ENCODE data around the gene LPP.

- TF ChIP-seq, protein P1, sequence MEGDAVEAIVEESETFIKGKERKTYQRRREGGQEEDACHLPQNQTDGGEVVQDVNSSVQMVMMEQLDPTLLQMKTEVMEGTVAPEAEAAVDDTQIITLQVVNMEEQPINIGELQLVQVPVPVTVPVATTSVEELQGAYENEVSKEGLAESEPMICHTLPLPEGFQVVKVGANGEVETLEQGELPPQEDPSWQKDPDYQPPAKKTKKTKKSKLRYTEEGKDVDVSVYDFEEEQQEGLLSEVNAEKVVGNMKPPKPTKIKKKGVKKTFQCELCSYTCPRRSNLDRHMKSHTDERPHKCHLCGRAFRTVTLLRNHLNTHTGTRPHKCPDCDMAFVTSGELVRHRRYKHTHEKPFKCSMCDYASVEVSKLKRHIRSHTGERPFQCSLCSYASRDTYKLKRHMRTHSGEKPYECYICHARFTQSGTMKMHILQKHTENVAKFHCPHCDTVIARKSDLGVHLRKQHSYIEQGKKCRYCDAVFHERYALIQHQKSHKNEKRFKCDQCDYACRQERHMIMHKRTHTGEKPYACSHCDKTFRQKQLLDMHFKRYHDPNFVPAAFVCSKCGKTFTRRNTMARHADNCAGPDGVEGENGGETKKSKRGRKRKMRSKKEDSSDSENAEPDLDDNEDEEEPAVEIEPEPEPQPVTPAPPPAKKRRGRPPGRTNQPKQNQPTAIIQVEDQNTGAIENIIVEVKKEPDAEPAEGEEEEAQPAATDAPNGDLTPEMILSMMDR (IDR thresholded peaks at IDR 0.05; ENCODE audit: low read depth, low read length, poor library complexity, severe bottlenecking): no peak
- no peak for TF ChIP-seq EZH2phosphoT487 (IDR thresholded peaks at IDR 0.05; ENCODE audit: borderline replicate concordance, low read length)
These were observed 19.9 kb upstream of the LPP start for GRCh38 chr3:188134079-188134478.
